HG02798 (cell line): Measurements from ENCODE around the gene EVI5.

Source experiments
- ATAC-seq: cut with Tn5 transposase; IDR thresholded peaks from one replicate; pipeline ENCODE4 v1.9.1; 2021; ENCODE audit warnings: mild to moderate bottlenecking; ENCODE audit not compliant: unreplicated experiment, poor library complexity

Gene EVI5

DNA sequence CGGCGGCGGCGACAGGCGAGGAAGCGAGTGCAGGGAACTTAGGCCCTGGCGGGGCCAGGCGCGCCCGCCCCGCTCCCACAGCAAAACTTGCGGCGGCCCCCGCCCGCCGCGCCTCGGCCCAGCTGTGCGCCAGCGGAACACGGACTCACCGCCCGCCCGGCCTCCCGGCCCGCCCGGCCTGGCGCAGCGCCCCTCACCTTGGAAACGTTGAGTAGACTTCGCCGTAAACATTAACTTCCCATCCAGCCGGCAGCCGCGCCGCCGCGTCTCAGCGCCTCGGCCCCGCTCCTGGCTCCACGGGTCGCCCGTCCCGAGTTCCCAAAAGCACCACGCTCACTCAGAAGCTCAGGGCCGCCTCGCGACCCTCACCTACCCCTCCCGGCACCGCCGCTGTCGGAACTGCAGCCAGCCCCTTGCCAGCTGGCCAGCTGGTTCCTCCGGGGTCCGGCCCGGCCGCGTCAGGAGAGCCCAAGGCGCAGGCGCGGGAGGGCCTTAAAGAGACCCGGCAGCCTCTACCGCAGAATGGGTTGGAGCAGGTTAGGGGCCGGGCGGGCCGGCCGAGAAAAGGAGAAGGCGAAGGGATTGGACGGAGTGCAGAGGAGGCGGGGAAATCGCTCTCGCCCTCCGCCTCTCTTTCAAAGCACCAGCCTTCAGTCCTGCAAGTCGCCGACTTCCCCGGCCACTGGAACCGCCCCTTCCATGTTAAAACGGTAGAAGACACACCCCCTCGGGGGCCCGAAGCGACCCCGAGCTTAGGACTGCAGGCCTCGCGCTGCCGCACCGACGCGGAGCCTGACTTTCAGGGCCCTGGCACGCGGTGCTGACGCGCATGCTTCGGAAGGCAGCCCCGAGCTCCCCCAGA, at the start of gene EVI5:
Gene EVI5 (minus strand): TSS at position 470 of the 862 bp plus-strand sequence. CDS start 48,562 bp downstream, outside the sequence.
- peak; percentile 97 for ATAC-seq

DNA sequence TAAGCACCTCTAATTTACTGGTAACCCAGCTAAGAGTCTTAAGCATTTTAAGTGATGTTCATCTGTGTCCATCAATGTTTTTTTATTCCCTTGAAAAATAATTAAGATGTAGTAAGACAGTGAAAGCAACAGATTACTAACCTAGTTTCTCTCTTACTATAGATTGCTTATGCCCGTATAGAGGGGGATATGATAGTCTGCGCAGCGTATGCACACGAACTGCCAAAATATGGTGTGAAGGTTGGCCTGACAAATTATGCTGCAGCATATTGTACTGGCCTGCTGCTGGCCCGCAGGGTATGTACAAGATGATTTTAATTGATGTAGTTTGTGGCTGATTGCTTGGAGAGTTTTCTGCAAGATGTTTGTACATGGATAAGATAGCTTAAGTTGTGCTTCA, 49.7 kb upstream of the EVI5 start:
- ATAC-seq, result no peak

DNA sequence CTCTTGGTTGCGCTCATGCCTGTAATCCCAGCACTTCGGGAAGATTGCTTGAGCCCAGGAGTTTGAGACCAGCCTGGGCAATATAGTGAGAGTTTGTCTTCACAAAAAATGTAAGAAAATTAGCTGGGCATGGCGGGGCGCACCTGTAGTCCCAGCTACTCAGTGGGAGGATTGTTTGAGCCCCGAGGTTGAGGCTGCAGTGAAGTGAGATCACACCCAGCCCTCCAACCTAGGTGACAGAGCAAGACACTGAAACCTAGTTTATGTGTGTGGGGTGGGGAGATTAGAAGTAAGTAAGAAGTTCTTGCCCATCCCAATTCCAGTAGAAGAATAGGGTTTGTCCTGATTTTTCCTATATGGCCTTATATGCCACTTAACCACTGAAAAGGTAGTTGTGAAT, 48.9 kb upstream of the EVI5 start:
- ATAC-seq, result no peak

DNA sequence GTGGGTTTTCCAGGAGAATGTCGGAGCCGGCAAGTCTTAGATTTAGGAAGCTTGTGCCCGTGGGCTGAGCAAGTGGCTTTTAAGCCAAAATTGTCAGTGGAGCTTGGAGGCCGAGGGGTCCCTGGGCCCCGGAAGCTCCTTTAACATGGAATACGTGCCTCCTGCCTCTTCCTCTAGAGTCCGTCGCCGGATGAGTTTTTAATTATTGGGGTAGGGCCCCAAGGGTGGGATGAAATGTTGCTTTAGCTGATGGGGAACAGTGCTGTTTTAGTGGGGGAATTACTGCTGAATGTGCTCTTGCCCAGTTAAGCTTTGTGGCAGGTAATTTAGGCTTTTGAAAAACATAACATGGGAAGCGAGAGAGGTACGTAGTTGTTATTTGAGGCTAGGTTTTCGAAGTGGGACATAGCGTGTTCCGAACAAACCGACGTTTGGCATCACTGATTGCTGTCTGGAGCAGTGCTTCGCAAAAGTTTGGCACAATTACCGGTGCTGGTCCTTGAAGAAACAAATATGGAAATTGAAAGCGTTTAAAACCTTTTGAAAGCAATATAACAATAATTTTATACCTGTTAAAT, 47.7 kb upstream of the EVI5 start:
- no peak for ATAC-seq

DNA sequence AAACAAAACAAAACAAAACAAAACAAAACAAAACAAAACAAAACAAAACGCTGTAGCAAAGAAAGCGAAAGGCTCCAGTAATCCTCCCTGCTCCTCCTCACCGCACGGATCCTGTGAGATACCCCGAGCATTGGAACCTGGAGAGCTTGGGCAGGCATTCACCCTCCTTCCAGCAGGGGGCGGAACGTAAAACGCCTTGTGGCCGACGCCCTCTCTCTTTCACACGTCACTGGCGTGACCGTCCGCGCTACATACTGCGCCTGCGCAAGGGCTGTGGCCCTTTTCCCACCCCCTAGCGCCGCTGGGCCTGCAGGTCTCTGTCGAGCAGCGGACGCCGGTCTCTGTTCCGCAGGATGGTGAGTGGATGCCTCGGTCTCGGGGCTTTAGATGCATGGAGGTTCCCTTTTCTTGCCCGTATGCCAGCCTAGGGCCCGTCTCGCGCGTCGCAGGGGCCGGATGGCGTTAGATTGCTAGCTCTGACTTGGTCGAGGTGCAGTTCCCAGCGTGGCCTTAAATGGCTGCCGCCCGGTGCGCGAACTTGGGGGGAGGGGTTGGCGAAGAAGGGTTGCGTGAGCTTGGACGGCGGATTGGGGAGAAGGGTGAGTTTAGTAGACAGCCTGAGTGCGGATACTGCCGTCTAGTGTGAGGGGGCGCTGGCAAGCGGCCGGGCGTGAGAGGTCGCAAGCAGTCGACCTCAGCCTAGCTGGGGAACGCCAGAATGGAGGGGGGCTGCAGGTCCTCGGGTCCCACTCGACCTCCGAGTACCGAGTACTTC, 47.0 kb upstream of the EVI5 start, which contains the start of gene RPL5:
Gene RPL5 (plus strand): TSS at position 279 of the 775 bp plus-strand sequence. CDS start 75 bp downstream, at position 354.
- peak; percentile 95 for ATAC-seq

- no peak for ATAC-seq
Observed at GRCh38 chr1:92831368-92831761, 46.5 kb upstream of the EVI5 start.

- no peak for ATAC-seq
Observed at GRCh38 chr1:92826792-92827191, 41.9 kb upstream of the EVI5 start.

GRCh38 chr1:92822879-92823278, 38.0 kb upstream of the EVI5 start:
- ATAC-seq, result no peak

DNA sequence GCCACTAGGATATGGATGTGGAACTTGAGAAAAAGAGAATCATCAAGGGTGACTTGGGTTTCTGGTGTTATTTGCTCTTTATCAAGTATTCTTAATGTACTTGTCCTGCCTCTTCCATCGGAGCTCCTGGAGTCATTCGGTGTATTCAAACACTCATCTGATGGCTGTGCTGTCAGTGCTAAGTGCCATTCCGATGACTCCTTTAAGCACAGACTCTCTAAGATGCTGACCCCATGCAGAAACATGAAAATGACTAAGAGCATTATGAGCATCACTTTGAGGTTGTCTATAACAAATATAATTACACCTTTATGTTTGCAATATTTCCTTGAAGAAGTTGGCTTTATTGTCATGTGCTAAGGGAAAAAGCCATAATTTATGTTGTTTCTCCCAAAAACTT, 35.6 kb upstream of the EVI5 start:
- no peak for ATAC-seq

- no peak for ATAC-seq
Observed at GRCh38 chr1:92820024-92820423, 35.1 kb upstream of the EVI5 start.

GRCh38 chr1:92817986-92818764, 33.3 kb upstream of the EVI5 start:
- ATAC-seq, result no peak

GRCh38 chr1:92817137-92817697, 32.3 kb upstream of the EVI5 start:
- ATAC-seq, result no peak

DNA sequence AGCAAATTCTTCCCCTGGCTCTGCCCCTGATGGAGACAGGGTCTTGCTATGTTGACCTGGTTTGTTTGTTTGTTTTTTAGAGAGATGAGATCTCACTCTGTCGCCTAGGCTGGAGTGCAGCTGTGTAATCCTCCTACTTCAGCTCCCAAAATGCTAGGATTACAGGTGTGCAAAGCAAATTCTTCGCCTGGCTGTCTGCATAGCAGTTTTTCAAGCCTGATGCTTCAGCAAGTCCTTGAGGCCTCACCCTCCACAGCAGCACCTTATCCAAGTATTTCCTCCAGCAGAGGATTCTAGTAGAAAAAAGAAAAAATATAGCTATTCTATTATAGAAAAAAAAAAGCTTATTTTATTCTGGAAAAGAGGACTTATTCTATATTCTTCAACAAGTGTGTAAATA, 31.8 kb upstream of the EVI5 start:
- no peak for ATAC-seq

- no peak for ATAC-seq
Observed at GRCh38 chr1:92808381-92808780, 23.5 kb upstream of the EVI5 start.

DNA sequence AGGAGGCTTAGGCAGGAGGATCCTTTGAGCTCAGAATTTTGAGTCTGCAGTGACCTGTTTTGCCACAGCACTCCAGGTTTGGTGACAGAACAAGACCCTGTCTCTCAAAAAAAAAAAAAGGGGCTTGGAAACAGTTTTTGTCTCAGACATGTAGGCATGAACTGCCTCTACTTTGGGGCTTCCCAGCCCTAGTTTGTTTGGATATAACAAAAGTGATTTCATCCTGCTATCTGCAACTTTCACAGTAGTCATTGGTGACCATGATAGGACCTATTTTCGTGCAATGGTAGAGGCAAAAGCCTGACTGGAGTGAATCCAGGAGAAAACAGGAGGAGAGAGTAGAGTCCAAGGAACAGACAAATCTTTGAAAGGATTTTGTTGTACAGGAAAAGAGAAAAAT, 20.3 kb upstream of the EVI5 start:
- no peak for ATAC-seq

- ATAC-seq, result no peak
Observed at GRCh38 chr1:92804721-92805201, 19.9 kb upstream of the EVI5 start.

- ATAC-seq, result no peak
Observed at GRCh38 chr1:92803140-92803887, 18.4 kb upstream of the EVI5 start.

DNA sequence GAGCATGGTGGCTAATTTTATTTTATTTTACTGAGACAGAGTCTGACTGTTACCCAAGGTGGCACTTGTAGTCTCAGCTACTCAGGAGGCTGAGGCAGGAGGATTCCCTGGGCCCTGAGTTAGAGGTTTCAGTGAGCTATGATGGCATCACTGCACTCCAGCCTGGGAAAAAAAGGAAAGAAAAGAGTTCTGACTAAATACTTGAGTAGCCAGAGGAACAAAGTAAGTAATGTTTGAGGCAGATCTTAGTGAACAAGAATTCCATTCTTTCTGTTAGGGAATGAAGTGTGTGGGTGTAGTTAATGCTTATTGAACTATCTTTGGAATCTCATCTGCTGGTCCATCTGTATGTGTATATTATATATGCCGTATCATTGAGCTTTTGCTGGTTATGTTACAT, 13.1 kb upstream of the EVI5 start:
- no peak for ATAC-seq

DNA sequence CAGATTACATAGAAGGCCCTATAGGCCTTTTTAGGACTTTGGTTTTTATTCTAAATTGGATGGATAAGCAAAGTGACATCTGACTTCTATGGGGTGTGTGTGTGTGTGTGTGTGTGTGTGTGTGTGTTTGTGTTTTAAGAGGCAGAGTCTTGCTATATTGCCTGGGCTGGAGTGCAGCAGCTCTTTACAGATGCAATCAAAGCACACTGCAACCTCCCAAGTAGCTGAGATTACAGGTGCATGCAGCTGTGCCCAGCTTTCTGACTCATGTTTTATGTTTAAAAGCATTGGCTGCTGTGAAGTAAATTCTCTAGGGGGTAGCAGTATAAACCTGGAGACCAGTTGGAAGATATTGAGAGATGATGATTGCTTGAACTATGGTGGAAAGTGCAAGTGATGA, 12.4 kb upstream of the EVI5 start:
- ATAC-seq, result no peak
